ENCODE data around the gene BBX. TPM values are rescaled to one million over a fixed set of nuclear protein-coding genes. Genes with fewer than 3 reads are reported as not detected.

The BBX gene
- total RNA-seq, 4 donors from 2014 or later = 24.2 to 68.7 (median 38.0) TPM

- WGBS = 83% methylated on average over 3 of the region's 3 CpGs
Observed at GRCh38 chr3:107516475-107516874, 6.3 kb upstream of the BBX start.

GRCh38 chr3:107520535-107520934 is 2.2 kb upstream of the BBX start:
- H3K4me1 ChIP-seq = peaks cover 6% of the 10 kb centered on the region
- H3K4me3 ChIP-seq = no peak overlapping the region
- no peaks in the 10 kb centered on the region for H3K36me3 ChIP-seq
- whole genome bisulfite sequencing = 90% methylated on average over 4 of the region's 4 CpGs
- TF ChIP-seq EP300 (IDR thresholded peaks at IDR 0.05) (no peak), POLR2AphosphoS5 (IDR thresholded peaks at IDR 0.05) (no peak), CTCF (IDR thresholded peaks at IDR 0.05) (no peak), POLR2A (IDR thresholded peaks at IDR 0.05) (no peak)
- H3K27ac ChIP-seq = no peak overlapping the region
- no peaks in the 10 kb centered on the region for H3K27me3 ChIP-seq
- DNase-seq (ENCODE audit: low spot score in 2 of 2) = no peak
- H3K9me3 ChIP-seq = no peaks in the 10 kb centered on the region

More at GRCh38 chr3:107516475-107516874, 6.3 kb upstream of the BBX start:
- Histone ChIP-seq H3K36me3 (no peaks in the 10 kb centered on the region), H3K9me3 (no peaks in the 10 kb centered on the region), H3K27ac (no peak overlapping the region), H3K27me3 (no peaks in the 10 kb centered on the region), H3K4me3 (no peak overlapping the region), H3K4me1 (no peaks in the 10 kb centered on the region)
- TF ChIP-seq POLR2AphosphoS5 (IDR thresholded peaks at IDR 0.05) (no peak), CTCF (IDR thresholded peaks at IDR 0.05) (no peak), POLR2A (IDR thresholded peaks at IDR 0.05) (no peak), EP300 (IDR thresholded peaks at IDR 0.05) (no peak)
- no peak for DNase-seq (ENCODE audit: low spot score in 2 of 2)

- Histone ChIP-seq H3K9me3 (no peaks in the 10 kb centered on the region), H3K4me1 (peaks cover 14% of the 10 kb centered on the region), H3K4me3 (no peak overlapping the region), H3K27ac (no peak overlapping the region), H3K36me3 (no peaks in the 10 kb centered on the region), H3K27me3 (no peaks in the 10 kb centered on the region)
- WGBS = 88% methylated on average over 3 of the region's 3 CpGs
- no peak for DNase-seq (ENCODE audit: low spot score in 2 of 2)
- TF ChIP-seq POLR2AphosphoS5 (IDR thresholded peaks at IDR 0.05) (no peak), CTCF (IDR thresholded peaks at IDR 0.05) (no peak), EP300 (IDR thresholded peaks at IDR 0.05) (no peak), POLR2A (IDR thresholded peaks at IDR 0.05) (no peak)
Observed at GRCh38 chr3:107521469-107522059, 1.2 kb upstream of the BBX start.

GRCh38 chr3:107523289-107523538 is 452 bp downstream of the BBX start:
- H3K36me3 ChIP-seq = no peaks in the 10 kb centered on the region
- H3K4me1 ChIP-seq = peaks cover 14% of the 10 kb centered on the region
- peak overlapping the region; percentile 87 for H3K27ac ChIP-seq
- no peaks in the 10 kb centered on the region for H3K27me3 ChIP-seq
- peak overlapping the region; percentile 93 for H3K4me3 ChIP-seq
- no peak for DNase-seq (ENCODE audit: low spot score in 2 of 2)
- no CpG with 5 or more reads among the region's 27 CpGs for WGBS
- TF ChIP-seq CTCF (IDR thresholded peaks at IDR 0.05) (no peak), POLR2AphosphoS5 (IDR thresholded peaks at IDR 0.05) (no peak), EP300 (IDR thresholded peaks at IDR 0.05) (no peak), POLR2A (IDR thresholded peaks at IDR 0.05) (no peak)
- H3K9me3 ChIP-seq = no peaks in the 10 kb centered on the region

GRCh38 chr3:107523539-107524325 is 970 bp downstream of the BBX start:
- Histone ChIP-seq H3K27ac (peak overlapping the region; percentile 87), H3K36me3 (no peaks in the 10 kb centered on the region), H3K27me3 (no peaks in the 10 kb centered on the region), H3K9me3 (no peaks in the 10 kb centered on the region), H3K4me1 (peaks cover 14% of the 10 kb centered on the region), H3K4me3 (peak overlapping the region; percentile 93)
- 1% methylated on average over 20 of the region's 40 CpGs for WGBS
- DNase-seq (ENCODE audit: low spot score in 2 of 2) = peak; percentile 75 to 81
- TF ChIP-seq EP300 (IDR thresholded peaks at IDR 0.05) (no peak), POLR2A (IDR thresholded peaks at IDR 0.05) (no peak), POLR2AphosphoS5 (IDR thresholded peaks at IDR 0.05) (no peak), CTCF (IDR thresholded peaks at IDR 0.05) (no peak)
